HL-60/S4 treated with phorbol 12-myristate 13-acetate at 8.2 ng/mL for 4 days and 3 days (cell line): Measurements from ENCODE around the gene LPCAT3.
"Not testable (repeated sequence)": the region's sequence is repeated elsewhere in the genome, so short reads cannot be mapped to it uniquely, and the experiment has no call there.

Experiments used
- in situ Hi-C: fragments of 300-500 bp; cut with MboI; formaldehyde crosslinking; loops from 2 replicates; pipeline ENCODE4 v1.15.0; 2022; ENCODE audit warnings: low sequenced_read_pairs

Gene LPCAT3, protein sequence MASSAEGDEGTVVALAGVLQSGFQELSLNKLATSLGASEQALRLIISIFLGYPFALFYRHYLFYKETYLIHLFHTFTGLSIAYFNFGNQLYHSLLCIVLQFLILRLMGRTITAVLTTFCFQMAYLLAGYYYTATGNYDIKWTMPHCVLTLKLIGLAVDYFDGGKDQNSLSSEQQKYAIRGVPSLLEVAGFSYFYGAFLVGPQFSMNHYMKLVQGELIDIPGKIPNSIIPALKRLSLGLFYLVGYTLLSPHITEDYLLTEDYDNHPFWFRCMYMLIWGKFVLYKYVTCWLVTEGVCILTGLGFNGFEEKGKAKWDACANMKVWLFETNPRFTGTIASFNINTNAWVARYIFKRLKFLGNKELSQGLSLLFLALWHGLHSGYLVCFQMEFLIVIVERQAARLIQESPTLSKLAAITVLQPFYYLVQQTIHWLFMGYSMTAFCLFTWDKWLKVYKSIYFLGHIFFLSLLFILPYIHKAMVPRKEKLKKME

DNA sequence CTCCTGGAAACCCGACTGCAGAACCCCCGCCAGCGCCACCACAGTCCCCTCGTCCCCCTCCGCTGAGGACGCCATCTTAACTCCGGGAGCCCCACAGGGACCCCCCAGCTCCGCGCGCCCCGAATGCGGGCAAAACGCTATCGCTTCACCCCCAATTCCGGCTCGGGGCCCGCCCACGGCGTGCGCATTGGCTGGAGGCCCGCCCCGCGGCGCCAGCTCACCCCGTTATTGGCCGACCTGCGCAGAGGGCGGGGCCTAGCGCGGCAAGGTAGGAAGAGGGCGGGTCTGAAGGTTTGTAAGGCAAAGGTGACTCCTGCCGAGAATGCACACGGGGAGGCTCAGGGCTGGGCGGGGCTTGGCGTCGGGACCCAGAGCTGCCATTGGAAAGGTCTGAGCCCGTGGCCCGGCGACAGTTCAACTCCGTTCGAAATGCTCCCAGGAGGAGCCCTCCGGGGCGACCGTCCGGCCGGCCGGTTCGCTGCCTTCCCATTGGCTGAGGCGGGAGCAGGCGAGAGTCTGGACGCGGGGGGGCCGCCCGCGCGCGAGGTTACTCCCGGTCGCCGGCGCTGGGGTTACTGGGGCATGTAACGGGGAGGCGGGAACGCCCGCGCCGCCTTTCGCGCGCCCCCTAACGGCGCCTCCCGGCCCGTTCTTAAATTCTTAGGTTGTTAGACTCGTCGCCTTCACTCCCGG lies at the start of gene LPCAT3:
TSS of gene LPCAT3 (minus strand) at position 127 of the 693 bp plus-strand sequence. CDS start at position 75, 52 bp downstream.
- in situ Hi-C loops, result no loop called here

DNA sequence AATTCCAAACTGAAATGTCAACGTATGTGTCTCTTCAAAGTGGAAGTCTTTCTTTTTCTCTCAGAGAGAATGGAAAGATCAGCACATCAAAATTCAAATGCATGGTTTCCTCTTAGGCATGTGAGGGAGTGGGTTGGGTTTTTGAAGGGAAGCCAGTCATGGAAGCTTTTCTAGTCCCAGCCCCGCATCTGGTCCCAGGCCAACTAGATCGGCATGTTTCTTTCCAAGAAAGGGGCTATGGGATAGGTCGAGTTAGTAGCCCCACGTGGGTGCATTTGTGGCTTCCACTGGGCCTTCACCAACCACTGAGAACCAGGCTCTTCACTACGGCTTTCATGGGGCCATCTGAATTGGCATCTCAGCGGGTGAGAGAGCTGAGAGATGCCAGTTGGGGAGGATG lies 48.8 kb upstream of the LPCAT3 start:
- in situ Hi-C loops, result no loop called here

DNA sequence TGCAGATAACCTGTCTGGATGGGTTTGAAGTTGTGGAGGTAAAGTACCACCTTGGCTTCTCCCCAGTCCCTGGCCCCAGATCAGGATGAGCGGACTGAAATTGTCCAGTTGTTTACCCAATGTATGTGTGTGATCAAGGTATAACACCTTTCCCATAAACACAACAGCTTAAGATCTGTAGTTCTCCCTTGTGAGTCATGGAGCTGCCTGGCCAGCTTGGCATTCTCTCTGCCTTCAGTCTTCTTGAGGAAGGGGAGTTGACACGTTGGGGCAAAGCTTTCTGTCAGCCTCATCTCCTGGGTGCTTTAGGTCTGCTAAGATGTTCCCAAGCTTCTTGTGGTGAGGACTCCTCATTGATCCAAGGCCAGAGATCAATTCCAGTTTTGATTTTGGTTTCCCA lies 48.3 kb upstream of the LPCAT3 start:
- in situ Hi-C loops, result no loop called here

DNA sequence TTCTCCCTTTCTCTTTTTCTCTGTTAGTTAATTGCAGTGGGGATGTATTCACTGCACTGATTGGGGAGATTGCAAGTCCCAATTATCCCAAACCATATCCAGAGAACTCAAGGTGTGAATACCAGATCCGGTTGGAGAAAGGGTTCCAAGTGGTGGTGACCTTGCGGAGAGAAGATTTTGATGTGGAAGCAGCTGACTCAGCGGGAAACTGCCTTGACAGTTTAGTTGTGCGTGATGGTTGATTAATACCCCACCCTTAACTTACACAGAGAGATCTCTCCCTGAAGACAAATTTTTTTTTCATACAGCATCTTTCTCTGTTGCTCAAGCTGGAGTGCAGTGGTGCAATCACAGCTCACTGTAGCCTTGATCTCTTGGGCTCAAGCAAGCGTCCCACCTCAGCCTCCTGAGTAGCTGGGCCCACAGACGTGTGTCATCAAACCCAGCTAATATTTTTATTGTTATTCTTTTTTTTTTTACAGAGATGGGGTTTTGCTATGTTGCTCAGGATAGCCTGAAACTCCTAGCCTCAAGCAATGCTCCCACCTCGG lies 46.9 kb upstream of the LPCAT3 start:
- in situ Hi-C loops, result no loop called here

DNA sequence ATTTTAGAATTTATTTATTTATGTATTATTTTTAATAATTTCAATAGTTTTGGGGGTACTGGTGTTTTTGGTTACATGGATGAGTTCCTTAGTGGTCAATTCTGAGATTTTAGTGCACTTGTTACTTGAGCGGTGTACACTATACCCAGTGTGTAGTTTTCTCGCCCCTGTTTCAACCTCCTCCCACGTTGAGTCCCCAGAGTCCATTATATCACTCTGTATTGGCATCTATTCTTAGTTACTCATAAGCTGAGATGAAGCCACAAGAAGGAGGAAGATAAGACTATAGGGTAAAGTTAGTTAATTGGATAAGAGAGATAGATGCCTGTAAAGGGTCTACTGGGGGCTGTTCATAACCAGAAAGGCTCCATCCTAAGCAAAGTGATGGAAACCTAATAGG lies 46.2 kb upstream of the LPCAT3 start:
- in situ Hi-C loops, result no loop called here

DNA sequence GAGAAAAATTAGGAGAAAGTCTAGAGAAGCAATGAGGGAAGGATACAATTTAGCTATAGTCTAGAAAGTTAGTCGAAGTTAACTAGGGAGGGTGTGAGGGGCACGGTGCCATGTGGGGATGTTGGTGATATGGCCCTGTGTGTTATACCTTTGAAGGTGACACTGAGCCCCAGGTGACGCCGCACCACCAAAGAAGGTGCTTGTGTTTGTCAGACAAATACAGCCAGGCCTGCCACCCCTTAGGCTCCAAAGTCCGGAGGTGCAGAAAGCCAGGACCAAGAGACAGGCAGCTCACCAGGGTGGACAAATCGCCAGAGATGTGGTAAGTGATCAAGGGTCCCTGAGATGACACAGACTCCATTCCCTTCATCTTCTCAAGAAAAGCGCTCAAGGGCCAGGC lies 43.3 kb upstream of the LPCAT3 start:
- in situ Hi-C loops, result no loop called here

DNA sequence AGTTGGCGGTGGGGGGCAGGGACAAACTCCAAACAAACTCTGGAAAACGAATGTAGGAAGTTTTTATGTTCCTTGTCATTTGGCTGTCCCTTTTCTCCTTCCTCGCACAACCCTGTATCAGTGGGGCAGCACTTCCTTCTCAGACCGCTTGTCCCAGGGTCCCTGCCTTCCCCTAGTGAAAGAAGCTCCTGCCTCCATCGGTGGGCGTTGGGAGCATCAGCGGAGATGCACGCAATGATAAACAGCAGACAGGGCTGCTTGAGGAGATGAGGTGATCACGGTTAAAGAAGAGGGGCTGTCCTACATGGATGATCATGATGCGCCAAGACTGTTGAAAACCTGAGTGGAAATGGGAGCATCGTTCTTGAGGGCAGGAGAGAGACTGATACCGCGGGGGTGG lies 42.9 kb upstream of the LPCAT3 start:
- in situ Hi-C loops, result no loop called here

DNA sequence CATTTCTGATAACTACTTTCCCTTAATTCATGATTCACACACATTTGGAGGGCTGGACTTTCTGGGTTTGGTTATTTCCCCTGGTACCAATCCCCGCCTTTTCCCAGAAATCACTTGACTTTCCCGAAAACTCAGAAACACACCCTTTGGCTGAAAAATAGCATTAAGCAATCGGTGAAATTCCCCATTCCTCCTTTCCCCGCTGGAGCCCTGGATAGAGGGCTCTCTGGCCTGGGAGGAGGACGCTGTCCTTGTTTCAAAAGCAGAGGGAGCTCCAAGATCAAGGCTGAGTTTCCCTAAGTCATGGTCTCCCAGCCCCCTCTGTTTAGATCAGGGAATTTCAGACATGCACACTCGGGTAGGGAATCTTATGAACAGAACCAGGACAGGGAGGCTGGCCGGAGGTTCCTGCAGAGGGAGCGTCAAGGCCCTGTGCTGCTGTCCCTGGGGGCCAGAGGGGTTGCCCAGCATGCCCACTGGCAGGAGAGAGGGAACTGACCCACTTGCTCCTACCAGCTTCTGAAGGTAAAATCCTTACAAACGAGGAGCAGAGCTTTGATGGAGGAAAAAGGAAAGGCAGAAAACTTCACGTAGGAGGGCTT lies 42.2 kb upstream of the LPCAT3 start, which contains the start of gene C1S:
TSS of gene C1S (plus strand) at position 366 of the 602 bp plus-strand sequence. CDS start 1,195 bp downstream, outside the sequence.
- in situ Hi-C loops, result no loop called here

DNA sequence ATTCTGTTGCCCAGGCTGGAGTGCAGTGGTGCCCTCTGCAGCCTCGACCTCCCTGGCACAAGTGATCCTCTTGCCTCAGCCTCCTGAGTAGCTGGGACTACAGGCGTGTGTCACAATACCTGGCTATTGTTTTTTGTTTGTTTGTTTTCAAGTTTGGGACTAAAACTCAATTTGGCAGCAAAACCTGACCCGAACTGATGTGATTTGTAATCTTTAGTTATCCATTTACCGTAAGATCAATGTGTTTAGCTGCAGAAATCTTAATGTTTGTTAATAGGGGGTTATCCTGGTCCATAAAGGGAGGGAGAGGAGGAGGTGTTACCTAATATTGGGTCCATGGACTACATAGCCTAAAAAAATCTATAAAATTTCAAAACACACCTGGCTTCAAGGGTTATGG lies 41.5 kb upstream of the LPCAT3 start:
- in situ Hi-C loops, result no loop called here

DNA sequence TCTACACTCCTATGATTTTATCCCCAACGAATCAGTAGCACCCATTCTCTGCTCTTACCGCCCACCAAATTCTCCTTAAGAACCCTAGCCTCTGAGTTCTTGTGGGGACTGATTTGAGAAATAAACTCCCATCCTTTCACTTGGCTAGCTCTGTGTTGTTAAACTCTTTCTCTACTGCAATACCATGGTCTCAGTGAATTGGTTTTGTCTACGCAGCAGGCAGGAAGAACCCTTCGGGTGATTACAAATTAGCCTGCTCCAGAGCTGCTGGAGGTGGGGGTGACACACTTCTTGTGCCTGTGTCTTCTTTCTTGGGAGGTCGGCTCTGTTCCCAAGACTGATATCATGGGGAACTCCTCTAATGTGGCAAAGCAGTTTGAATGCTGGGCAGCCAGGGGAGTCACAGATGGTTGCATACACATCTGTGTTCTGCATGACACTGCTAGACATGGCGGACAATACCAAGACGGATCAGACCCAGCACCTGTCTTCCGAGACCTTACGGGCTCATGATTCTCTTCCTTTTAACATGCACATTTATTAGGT lies 40.6 kb upstream of the LPCAT3 start:
- in situ Hi-C loops, result no loop called here

DNA sequence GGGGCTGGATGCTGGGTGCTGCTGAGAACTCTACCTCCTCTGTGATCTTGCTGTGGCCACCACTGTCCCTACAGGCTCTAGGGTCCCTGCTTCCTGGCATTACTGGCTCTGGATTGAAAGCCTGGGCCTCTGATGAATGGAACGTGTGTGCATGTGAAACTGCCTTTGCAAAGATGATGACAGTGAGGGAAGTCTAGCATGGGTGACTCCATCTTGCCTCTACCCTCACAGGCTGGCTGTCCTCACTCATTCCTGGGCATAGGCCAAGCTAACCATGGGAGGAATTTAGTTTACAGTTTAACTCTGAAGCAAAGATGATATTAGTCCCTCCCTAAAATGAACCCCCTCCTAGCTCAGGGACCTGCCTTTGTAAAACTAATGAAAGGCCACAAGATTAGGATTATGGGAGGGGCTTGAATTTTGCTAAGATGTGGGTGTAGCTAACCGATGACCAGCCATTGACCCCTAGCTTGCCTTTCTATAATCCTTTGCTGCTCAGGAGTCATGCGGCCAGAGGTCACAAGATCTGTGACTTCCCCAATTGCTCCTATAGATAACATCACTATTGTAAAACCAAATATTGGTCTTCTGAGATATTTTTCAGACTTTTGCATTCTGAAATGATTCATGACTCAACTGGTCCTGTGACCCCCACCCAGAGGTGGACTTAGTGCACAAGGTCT lies 40.0 kb upstream of the LPCAT3 start:
- in situ Hi-C loops, result no loop called here

DNA sequence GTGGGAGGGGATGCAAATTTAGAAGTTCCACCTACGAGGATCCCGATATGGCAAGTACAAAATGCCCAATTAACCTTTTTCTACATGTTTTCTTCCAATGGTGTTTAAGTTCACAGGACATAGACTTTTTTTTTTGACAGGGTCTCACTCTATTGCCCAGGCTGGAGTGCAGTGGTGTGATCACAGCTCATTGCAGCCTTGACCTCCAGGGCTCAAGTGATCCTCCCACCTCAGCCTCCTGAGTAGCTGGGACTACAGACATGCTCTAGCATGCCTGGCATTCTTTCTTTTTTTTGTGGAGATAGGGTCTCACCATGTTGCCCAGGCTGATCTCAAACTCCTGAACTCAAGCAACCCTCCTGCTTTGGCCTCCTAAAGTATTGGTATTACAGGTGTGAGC lies 37.5 kb upstream of the LPCAT3 start:
- in situ Hi-C loops, result not testable (repeated sequence)

DNA sequence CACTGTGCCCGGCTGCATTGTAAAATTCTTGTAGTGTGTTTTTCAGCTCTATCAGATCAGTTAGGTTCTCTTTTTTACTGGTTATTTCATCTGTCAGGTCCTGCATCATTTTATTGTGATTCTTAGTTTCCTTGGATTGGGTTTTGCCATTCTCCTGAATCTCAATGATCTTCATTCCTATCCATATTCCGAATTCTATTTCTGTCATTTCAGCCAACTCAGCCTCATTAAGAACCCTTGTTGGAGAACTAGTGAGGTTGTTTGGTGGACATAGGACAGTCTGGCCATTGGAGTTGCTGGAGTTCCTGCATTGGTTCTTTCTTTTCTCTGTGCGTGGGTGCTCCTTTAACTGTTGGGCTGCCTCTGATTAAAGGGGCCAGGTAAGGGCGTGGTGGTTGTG lies 36.6 kb upstream of the LPCAT3 start:
- in situ Hi-C loops, result no loop called here

DNA sequence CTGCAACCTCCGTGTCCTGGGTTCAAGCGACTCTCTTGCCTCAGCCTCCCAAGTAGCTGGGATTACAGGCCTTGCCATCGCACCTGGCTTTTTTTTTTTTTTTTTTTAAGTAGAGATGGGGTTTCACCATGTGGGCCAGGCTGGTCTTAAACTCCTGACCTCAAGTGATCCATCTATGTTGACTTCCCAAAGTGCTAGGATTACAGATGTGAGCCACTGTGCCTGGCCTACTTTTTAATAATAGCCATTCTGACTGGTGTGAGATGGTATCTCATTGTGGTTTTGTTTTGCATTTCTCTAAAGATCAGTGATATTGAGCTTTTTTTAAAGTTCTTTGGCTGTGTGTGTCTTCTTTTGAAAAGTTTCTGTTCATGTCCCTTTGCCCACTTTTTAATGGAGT lies 31.7 kb upstream of the LPCAT3 start:
- in situ Hi-C loops, result not testable (repeated sequence)

DNA sequence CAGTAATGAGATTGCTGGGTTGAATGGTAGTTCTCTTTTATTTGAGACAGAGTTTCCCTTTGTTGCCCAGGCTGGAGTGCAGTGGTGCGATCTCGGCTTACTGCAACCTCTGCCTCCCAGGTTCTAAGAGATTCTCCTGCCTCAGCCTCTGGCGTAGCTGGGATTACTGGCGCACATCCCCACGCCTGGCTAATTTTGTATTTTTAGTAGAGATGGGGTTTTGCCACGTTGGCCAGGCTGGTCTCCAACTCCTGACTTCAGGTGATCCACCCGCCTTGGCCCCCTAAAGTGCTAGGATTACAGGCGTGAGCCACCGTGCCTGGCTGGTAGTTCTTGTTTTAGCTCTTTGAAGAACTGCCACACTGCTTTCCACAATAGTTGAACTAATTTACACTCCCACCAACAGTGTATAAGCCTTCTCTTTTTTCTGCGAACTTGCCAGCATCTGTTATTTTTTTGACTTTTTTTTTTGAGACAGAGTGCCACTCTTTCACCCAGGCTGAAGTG lies 31.2 kb upstream of the LPCAT3 start:
- in situ Hi-C loops, result not testable (repeated sequence)

DNA sequence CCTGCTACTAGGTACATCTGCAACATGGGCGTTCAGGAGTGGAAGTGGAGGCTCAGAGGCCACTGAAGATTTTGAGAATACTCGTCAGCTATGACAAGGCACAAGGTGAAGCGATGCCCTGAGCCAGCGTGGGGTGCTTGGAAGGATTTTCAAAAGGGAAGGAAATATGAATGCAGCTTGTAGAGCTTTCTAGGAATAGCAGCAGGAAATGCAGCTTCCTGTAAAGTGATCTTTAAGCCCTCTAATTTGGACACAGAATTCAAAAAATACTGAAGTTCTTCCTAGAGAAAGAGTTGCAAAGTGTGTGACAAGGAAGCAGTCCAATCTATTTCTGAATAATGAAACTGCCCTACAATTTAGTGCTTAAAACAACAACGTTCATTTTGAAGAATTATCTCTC lies 29.0 kb upstream of the LPCAT3 start:
- in situ Hi-C loops, result no loop called here

DNA sequence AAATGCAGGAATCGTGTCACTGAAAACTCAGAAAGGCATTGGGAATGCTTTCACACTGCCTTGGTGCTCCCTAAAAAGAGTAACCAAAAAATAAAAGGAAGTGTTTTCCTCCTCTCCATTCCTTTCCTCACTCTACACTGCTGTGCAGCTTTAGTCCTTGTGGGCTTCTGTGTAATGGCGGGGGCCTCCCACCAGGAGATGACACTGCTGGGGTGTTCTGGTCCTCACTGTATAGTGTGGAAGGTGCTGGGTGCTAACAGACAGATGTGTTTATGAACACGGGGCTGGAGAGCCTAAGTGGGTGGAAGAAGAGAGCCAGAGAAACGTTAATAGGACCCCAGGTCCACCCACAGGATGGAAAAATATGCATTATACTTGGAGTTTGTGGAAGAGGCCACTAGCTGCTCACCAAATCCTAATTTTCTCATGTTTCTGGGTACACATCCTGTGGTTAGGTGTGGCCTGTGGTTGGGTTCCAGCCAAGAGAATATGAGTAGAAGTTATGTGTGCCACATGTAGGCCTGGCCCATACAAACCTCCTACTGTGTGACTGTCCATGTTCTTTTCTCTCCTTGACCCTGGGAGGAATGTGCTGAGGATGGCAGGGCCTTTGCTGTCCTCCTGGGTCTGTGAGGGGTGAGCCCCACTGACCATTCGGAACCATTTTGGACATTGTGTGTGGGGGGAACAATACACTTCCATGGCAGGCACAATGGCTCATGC lies 28.3 kb upstream of the LPCAT3 start:
- in situ Hi-C loops, result no loop called here

DNA sequence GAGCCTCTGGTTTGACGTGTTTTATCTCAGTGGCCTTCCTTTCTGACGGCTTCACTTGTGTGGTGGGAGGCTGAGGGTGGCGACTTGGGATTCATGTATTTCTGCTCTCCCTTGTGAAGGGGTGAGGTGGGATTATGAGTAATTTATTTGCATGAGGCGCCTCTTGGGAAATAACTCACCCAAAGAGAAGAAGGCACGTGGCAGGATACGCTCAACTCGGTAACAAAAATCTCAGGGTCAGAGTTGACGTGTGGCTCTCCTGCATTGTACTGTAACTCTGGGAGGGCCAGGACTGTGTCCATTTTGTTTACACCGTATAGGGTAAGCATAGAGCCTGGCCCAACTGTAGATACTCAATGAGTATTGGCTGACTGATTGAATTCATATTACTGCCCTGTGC lies 27.6 kb upstream of the LPCAT3 start:
- in situ Hi-C loops, result no loop called here

DNA sequence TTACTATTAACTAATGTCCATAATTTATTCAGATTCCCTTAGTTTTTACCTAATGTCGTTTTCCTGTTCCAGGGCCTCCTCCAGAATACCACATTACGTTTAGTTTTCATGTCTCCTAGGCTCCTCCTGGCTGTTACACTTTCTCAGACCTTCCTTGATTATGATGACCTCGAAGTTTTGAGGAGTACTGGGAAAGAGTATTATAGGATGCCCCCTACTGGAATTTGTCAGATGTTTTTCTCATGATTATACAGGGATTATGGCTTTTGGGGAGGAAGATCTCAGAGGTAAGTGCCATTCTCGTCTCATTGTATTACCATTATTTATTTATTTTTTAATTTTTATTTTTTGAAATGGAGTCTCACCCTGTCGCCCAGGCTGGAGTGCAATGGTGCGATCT lies 24.6 kb upstream of the LPCAT3 start:
- in situ Hi-C loops, result no loop called here

DNA sequence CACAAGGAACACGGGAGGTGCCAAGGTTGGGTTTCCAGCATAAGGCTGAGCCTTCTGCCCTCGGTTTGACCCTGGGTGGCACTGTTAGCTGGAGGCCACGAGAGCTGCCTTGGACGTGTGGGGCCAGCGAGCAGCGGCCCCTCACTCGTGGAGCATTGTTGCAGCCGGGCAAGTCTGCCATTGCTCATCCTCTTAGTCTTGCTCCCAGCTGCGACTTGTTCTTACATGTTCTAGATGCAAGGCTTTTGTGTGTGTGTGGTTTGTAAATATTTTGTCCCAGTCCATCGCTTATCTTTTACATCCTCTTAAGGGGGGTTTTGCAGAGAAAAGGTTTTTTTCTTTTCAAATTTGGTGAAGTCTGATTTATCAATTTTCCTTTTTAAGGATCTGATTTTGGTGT lies 21.1 kb upstream of the LPCAT3 start:
- in situ Hi-C loops, result no loop called here
